ENCODE data around the gene RBM47. TPM values are rescaled to one million over a fixed set of nuclear protein-coding genes. Genes with fewer than 3 reads are reported as not detected.
"Not testable (repeated sequence)": the region's sequence is repeated elsewhere in the genome, so short reads cannot be mapped to it uniquely, and the experiment has no call there.

RBM47 gene
- total and polyA plus RNA-seq, 5 donors: 0.97 to 8.2 (median 4.7) TPM

- no peaks in the 10 kb centered on the region for H3K4me1 ChIP-seq (ENCODE audit: control insufficient read depth, insufficient read depth, low read length)
- no peaks in the 10 kb centered on the region for H3K9me3 ChIP-seq (ENCODE audit: control insufficient read depth, low read length)
- no peak overlapping the region for H3K27ac ChIP-seq (ENCODE audit: low read length)
- DNase-seq (no peak), ATAC-seq (no peak)
- no peak overlapping the region for H3K4me3 ChIP-seq (ENCODE audit: low read length)
- H3K27me3 ChIP-seq (ENCODE audit: control insufficient read depth, insufficient read depth): no peaks in the 10 kb centered on the region
- intact Hi-C loops (cut with DNase I): no loop called here
- 90% methylated on average over 1 of the region's 1 CpG for WGBS
These were observed 227.1 kb downstream of the RBM47 start for GRCh38 chr4:40402556-40402955.

GRCh38 chr4:40401631-40402030 lies 228.0 kb downstream of the RBM47 start:
- H3K9me3 ChIP-seq (ENCODE audit: control insufficient read depth, low read length): no peaks in the 10 kb centered on the region
- H3K4me3 ChIP-seq (ENCODE audit: low read length): no peak overlapping the region
- ATAC-seq: no peak
- no peak overlapping the region for H3K27ac ChIP-seq (ENCODE audit: low read length)
- DNase-seq: no peak
- H3K27me3 ChIP-seq (ENCODE audit: control insufficient read depth, insufficient read depth): no peaks in the 10 kb centered on the region
- no peaks in the 10 kb centered on the region for H3K4me1 ChIP-seq (ENCODE audit: control insufficient read depth, insufficient read depth, low read length)
- intact Hi-C loops (cut with DNase I): no loop called here
- WGBS: 55% methylated on average over 8 of the region's 8 CpGs

GRCh38 chr4:40401096-40401495 lies 228.6 kb downstream of the RBM47 start:
- Histone ChIP-seq H3K9me3 (ENCODE audit: control insufficient read depth, low read length) (no peaks in the 10 kb centered on the region), H3K27me3 (ENCODE audit: control insufficient read depth, insufficient read depth) (no peaks in the 10 kb centered on the region), H3K27ac (ENCODE audit: low read length) (no peak overlapping the region), H3K4me3 (ENCODE audit: low read length) (no peak overlapping the region), H3K4me1 (ENCODE audit: control insufficient read depth, insufficient read depth, low read length) (no peaks in the 10 kb centered on the region)
- 96% methylated on average over 6 of the region's 6 CpGs for WGBS
- no peak for DNase-seq
- ATAC-seq: no peak
- intact Hi-C loops (cut with DNase I): no loop called here

GRCh38 chr4:40399578-40399977 lies 230.1 kb downstream of the RBM47 start:
- no peak for ATAC-seq
- DNase-seq: no peak
- H3K4me3 ChIP-seq (ENCODE audit: low read length): no peak overlapping the region
- WGBS: 53% methylated on average over 3 of the region's 3 CpGs
- no peaks in the 10 kb centered on the region for H3K27me3 ChIP-seq (ENCODE audit: control insufficient read depth, insufficient read depth)
- intact Hi-C loops (cut with DNase I): no loop called here
- no peaks in the 10 kb centered on the region for H3K4me1 ChIP-seq (ENCODE audit: control insufficient read depth, insufficient read depth, low read length)
- H3K27ac ChIP-seq (ENCODE audit: low read length): no peak overlapping the region
- no peaks in the 10 kb centered on the region for H3K9me3 ChIP-seq (ENCODE audit: control insufficient read depth, low read length)

GRCh38 chr4:40395908-40396793 lies 233.5 kb downstream of the RBM47 start:
- H3K9me3 ChIP-seq (ENCODE audit: control insufficient read depth, low read length): no peaks in the 10 kb centered on the region
- intact Hi-C loops (cut with DNase I): no loop called here
- DNase-seq (peak; percentile 51 to 79 (median 67)), ATAC-seq (peak; percentile 76 to 79)
- no peaks in the 10 kb centered on the region for H3K27me3 ChIP-seq (ENCODE audit: control insufficient read depth, insufficient read depth)
- no peak overlapping the region for H3K4me3 ChIP-seq (ENCODE audit: low read length)
- H3K4me1 ChIP-seq (ENCODE audit: control insufficient read depth, insufficient read depth, low read length): no peaks in the 10 kb centered on the region
- H3K27ac ChIP-seq (ENCODE audit: low read length): no peak overlapping the region
- 47% methylated on average over 7 of the region's 7 CpGs for WGBS

- 46% methylated on average over 4 of the region's 4 CpGs for WGBS
- Histone ChIP-seq H3K27ac (ENCODE audit: low read length) (no peak overlapping the region), H3K4me3 (ENCODE audit: low read length) (no peak overlapping the region), H3K4me1 (ENCODE audit: control insufficient read depth, insufficient read depth, low read length) (no peaks in the 10 kb centered on the region), H3K27me3 (ENCODE audit: control insufficient read depth, insufficient read depth) (no peaks in the 10 kb centered on the region), H3K9me3 (ENCODE audit: control insufficient read depth, low read length) (no peaks in the 10 kb centered on the region)
- DNase-seq (no peak), ATAC-seq (no peak)
- intact Hi-C loops (cut with DNase I): no loop called here
These were observed 234.3 kb downstream of the RBM47 start for GRCh38 chr4:40395166-40395900.

GRCh38 chr4:40394236-40394635 lies 235.4 kb downstream of the RBM47 start:
- Histone ChIP-seq H3K27ac (ENCODE audit: low read length) (no peak overlapping the region), H3K4me3 (ENCODE audit: low read length) (no peak overlapping the region), H3K9me3 (ENCODE audit: control insufficient read depth, low read length) (no peaks in the 10 kb centered on the region), H3K4me1 (ENCODE audit: control insufficient read depth, insufficient read depth, low read length) (no peaks in the 10 kb centered on the region), H3K27me3 (ENCODE audit: control insufficient read depth, insufficient read depth) (no peaks in the 10 kb centered on the region)
- ATAC-seq (peak in 1 of 2 donors; percentile 62), DNase-seq (no peak)
- WGBS: 36% methylated on average over 6 of the region's 6 CpGs
- intact Hi-C loops (cut with DNase I): no loop called here

GRCh38 chr4:40392241-40392640 lies 237.4 kb downstream of the RBM47 start:
- 91% methylated on average over 9 of the region's 9 CpGs for WGBS
- ATAC-seq; intact Hi-C loops (cut with DNase I); H3K9me3 ChIP-seq (ENCODE audit: control insufficient read depth, low read length); H3K4me1 ChIP-seq (ENCODE audit: control insufficient read depth, insufficient read depth, low read length); DNase-seq; H3K4me3 ChIP-seq (ENCODE audit: low read length); H3K27ac ChIP-seq (ENCODE audit: low read length); H3K27me3 ChIP-seq (ENCODE audit: control insufficient read depth, insufficient read depth): not testable (repeated sequence)

- no peaks in the 10 kb centered on the region for H3K4me1 ChIP-seq (ENCODE audit: control insufficient read depth, insufficient read depth, low read length)
- H3K27me3 ChIP-seq (ENCODE audit: control insufficient read depth, insufficient read depth): peaks cover under 1% of the 10 kb centered on the region
- H3K9me3 ChIP-seq (ENCODE audit: control insufficient read depth, low read length): no peaks in the 10 kb centered on the region
- DNase-seq: no peak
- no peak overlapping the region for H3K4me3 ChIP-seq (ENCODE audit: low read length)
- intact Hi-C loops (cut with DNase I): no loop called here
- WGBS: 89% methylated on average over 4 of the region's 4 CpGs
- no peak overlapping the region for H3K27ac ChIP-seq (ENCODE audit: low read length)
- no peak for ATAC-seq
These were observed 239.7 kb downstream of the RBM47 start for GRCh38 chr4:40389986-40390385.

- peaks cover 2% of the 10 kb centered on the region for H3K27me3 ChIP-seq (ENCODE audit: control insufficient read depth, insufficient read depth)
- no peak for ATAC-seq
- H3K4me3 ChIP-seq (ENCODE audit: low read length): no peak overlapping the region
- intact Hi-C loops (cut with DNase I): no loop called here
- no peak overlapping the region for H3K27ac ChIP-seq (ENCODE audit: low read length)
- no peaks in the 10 kb centered on the region for H3K9me3 ChIP-seq (ENCODE audit: control insufficient read depth, low read length)
- WGBS: 61% methylated on average over 6 of the region's 6 CpGs
- DNase-seq: no peak
- no peaks in the 10 kb centered on the region for H3K4me1 ChIP-seq (ENCODE audit: control insufficient read depth, insufficient read depth, low read length)
These were observed 241.4 kb downstream of the RBM47 start for GRCh38 chr4:40388239-40388638.

GRCh38 chr4:40380647-40381046 lies 249.0 kb downstream of the RBM47 start:
- Histone ChIP-seq H3K9me3 (ENCODE audit: control insufficient read depth, low read length) (no peaks in the 10 kb centered on the region), H3K4me3 (ENCODE audit: low read length) (no peak overlapping the region), H3K4me1 (ENCODE audit: control insufficient read depth, insufficient read depth, low read length) (no peaks in the 10 kb centered on the region), H3K27me3 (ENCODE audit: control insufficient read depth, insufficient read depth) (peaks cover 2% of the 10 kb centered on the region), H3K27ac (ENCODE audit: low read length) (no peak overlapping the region)
- 75% methylated on average over 5 of the region's 5 CpGs for WGBS
- DNase-seq (no peak), ATAC-seq (no peak)
- intact Hi-C loops (cut with DNase I): no loop called here

Measured in right cardiac atrium (tissue), 5 donors.